HepG2 (cell line): ENCODE measurements around the gene LIPC. TPM values are rescaled to one million over a fixed set of nuclear protein-coding genes. Genes with fewer than 3 reads are reported as not detected.
A peak's percentile ranks its signal among the peaks of the same experiment; 100 is the strongest.

Source experiments
- DMAP1 ChIP-seq: IDR thresholded peaks from 2 replicates; pipeline ENCODE4 v1.6.1; 2016
- HNF4G ChIP-seq, 2 experiments: sonication (generic) in 1 of 2; formaldehyde crosslinking in 1 of 2; IDR thresholded peaks; 2 replicates each; pipeline versions ENCODE4 v1.4.0 to v1.6.1; 2011 to 2020; ENCODE audit warnings: borderline replicate concordance in 2 of 2, low read depth in 2 of 2, mild to moderate bottlenecking in 2 of 2, low read length in 1 of 2, missing genetic modification reagents in 1 of 2, moderate library complexity in 1 of 2
- LCORL ChIP-seq, 2 experiments: fragments of 450-650 bp in 1 of 2; sonication (generic) in 1 of 2; formaldehyde crosslinking in 1 of 2; IDR thresholded peaks; 2 replicates each; pipeline versions ENCODE4 v1.5.0 to v1.6.1; 2017 to 2020; ENCODE audit warnings: antibody characterized with exemption in 1 of 2, missing genetic modification reagents in 1 of 2
- MIXL1 ChIP-seq: IDR thresholded peaks from 2 replicates; pipeline ENCODE4 v1.6.1; 2016
- MXD4 ChIP-seq: IDR thresholded peaks from 2 replicates; pipeline ENCODE4 v1.6.1; 2016; ENCODE audit warnings: mild to moderate bottlenecking, missing biosample characterization, missing genetic modification reagents
- NCOR1 ChIP-seq: fragments of 200-600 bp; sonication (generic); IDR thresholded peaks from 2 replicates; pipeline ENCODE4 v1.7.0; 2017; ENCODE audit warnings: antibody characterized with exemption, low read length, borderline replicate concordance
- STAT5B ChIP-seq: sonication (generic); formaldehyde crosslinking; IDR thresholded peaks from 2 replicates; pipeline ENCODE4 v1.4.0; 2020; ENCODE audit warnings: missing genetic modification reagents
- TBX3 ChIP-seq: fragments of 450-650 bp; IDR thresholded peaks from 2 replicates; pipeline ENCODE4 v1.6.1; 2017; ENCODE audit warnings: antibody characterized with exemption, mild to moderate bottlenecking, inconsistent platforms, borderline replicate concordance
- TOPORS ChIP-seq: sonication (generic); formaldehyde crosslinking; IDR thresholded peaks from 2 replicates; pipeline ENCODE4 v1.8.0; 2023; ENCODE audit warnings: mild to moderate bottlenecking, missing genetic modification reagents
- YEATS4 ChIP-seq: sonication (generic); formaldehyde crosslinking; IDR thresholded peaks from 2 replicates; pipeline ENCODE4 v1.4.0; 2020; ENCODE audit warnings: missing genetic modification reagents, borderline replicate concordance
- ZBTB7B ChIP-seq: sonication (generic); formaldehyde crosslinking; IDR thresholded peaks from 2 replicates; pipeline ENCODE4 v1.4.0; 2020; ENCODE audit warnings: missing genetic modification reagents
- ZMYM4 ChIP-seq: sonication (generic); formaldehyde crosslinking; IDR thresholded peaks from 2 replicates; pipeline ENCODE4 v1.8.1; 2023; ENCODE audit warnings: mild to moderate bottlenecking, missing genetic modification reagents
- ZNF260 ChIP-seq: sonication (generic); formaldehyde crosslinking; IDR thresholded peaks from 2 replicates; pipeline ENCODE4 v1.4.0; 2020; ENCODE audit warnings: missing genetic modification reagents, low read depth, mild to moderate bottlenecking, borderline replicate concordance
- ZNF629 ChIP-seq: sonication (generic); formaldehyde crosslinking; conservative IDR thresholded peaks from 2 replicates; pipeline ENCODE4 v1.5.0; 2020; ENCODE audit warnings: missing genetic modification reagents
- ZSCAN12 ChIP-seq: sonication (generic); formaldehyde crosslinking; IDR thresholded peaks from 2 replicates; pipeline ENCODE4 v1.9.0; 2021; ENCODE audit warnings: mild to moderate bottlenecking, missing genetic modification reagents
- polyA plus RNA-seq, 8 experiments: library from polyadenylated mRNA; depleted of rRNA in 3 of 8; stranded (reverse) in 7 of 8; unstranded in 1 of 8; fragments of >200 nt; fragmentation: Illumina TruSeq in 4 of 8; extraction: Trizol in 4 of 8; gene quantifications; 2 replicates each; pipeline versions ENCODE4 v1.2.1 to v1.2.3, GENCODE V29; 2011 to 2016; ENCODE audit warnings: low read depth in 4 of 8, missing spikeins in 1 of 8, mixed read lengths in 1 of 8; ENCODE audit not compliant: insufficient read depth in 1 of 8
- total RNA-seq, 5 experiments: library from RNA; depleted of rRNA; stranded (reverse); fragments of >200 nt; fragmentation: Illumina TruSeq; extraction: Trizol; gene quantifications; 2 replicates each; pipeline ENCODE4 v1.2.3, GENCODE V29; 2016; ENCODE audit warnings: low read depth in 1 of 5
- TF ChIP-seq, protein P1 (sequence below): fragments of 450-650 bp; IDR thresholded peaks from 2 replicates; pipeline ENCODE4 v1.6.1; 2016
- TF ChIP-seq, protein P2 (sequence below): sonication (generic); formaldehyde crosslinking; conservative IDR thresholded peaks from 2 replicates; pipeline ENCODE4 v1.8.1; 2023; ENCODE audit warnings: missing genetic modification reagents
- TF ChIP-seq, protein P3 (sequence below): sonication (generic); formaldehyde crosslinking; IDR thresholded peaks from 2 replicates; pipeline ENCODE4 v1.4.0; 2020; ENCODE audit warnings: missing genetic modification reagents
- TF ChIP-seq, protein P4 (sequence below): sonication (generic); IDR thresholded peaks from 2 replicates; pipeline ENCODE4 v1.6.1; 2016; ENCODE audit warnings: low read depth, borderline replicate concordance
- TF ChIP-seq, protein P5 (sequence below): sonication (generic); formaldehyde crosslinking; IDR thresholded peaks from 2 replicates; pipeline ENCODE4 v1.9.0; 2021; ENCODE audit warnings: missing genetic modification reagents, mild to moderate bottlenecking, borderline replicate concordance

Gene LIPC
- total and polyA plus RNA-seq, 2 of the 13 experiments (the other 11 are each of a cell fraction or from before 2014, with no cell fraction given), result 26.0 to 38.0 TPM

DNA sequence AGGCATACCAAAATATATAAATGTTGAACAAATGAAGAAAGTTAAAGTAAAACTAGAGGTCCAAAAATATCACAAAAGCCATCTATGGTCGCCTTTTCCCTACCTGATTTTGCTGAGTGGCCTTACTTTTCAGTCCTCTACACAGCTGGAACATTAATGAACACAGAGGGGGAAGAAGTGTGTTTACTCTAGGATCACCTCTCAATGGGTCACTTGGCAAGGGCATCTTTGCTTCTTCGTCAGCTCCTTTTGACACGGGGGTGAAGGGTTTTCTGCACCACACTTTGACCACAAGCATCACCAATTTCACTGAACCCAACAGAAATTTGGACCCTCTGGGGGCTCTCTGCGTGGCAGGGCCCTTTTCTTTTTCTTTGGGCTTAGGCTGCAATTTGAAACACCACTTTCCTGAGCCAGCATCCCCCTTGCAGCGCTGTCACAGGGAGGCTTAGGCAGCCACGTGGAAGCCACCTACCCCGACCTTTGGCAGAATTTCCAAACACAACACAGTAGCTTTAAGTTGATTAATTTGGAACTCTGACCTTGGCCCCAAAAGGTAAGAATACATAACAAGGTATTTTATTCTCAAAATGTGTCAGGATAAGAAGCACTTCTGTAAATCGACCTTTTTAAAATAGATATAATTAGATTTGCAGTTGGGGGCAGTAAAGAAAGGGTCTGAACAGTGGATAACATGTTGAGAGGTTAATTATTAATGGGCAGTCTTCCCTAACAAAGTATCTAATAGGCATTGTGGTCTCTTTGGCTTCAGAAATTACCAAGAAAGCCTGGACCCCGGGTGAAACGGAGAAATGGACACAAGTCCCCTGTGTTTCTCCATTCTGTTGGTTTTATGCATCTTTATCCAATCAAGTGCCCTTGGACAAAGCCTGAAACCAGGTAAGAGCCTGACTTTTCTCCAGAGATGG is at the start of gene LIPC (continued):
- TF ChIP-seq, protein P1, sequence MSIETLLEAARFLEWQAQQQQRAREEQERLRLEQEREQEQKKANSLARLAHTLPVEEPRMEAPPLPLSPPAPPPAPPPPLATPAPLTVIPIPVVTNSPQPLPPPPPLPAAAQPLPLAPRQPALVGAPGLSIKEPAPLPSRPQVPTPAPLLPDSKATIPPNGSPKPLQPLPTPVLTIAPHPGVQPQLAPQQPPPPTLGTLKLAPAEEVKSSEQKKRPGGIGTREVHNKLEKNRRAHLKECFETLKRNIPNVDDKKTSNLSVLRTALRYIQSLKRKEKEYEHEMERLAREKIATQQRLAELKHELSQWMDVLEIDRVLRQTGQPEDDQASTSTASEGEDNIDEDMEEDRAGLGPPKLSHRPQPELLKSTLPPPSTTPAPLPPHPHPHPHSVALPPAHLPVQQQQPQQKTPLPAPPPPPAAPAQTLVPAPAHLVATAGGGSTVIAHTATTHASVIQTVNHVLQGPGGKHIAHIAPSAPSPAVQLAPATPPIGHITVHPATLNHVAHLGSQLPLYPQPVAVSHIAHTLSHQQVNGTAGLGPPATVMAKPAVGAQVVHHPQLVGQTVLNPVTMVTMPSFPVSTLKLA, result peak; percentile 66
- TF ChIP-seq ZSCAN12 (CRISPR knock-in tag) (no peak), DMAP1 (peak; percentile 68; the same call in 1 of the 2 replicates), TBX3 (no peak), ZBTB7B (CRISPR knock-in tag) (peak; percentile 7; the same call in 1 of the 2 replicates), ZMYM4 (peak; percentile 10; the same call in 1 of the 2 replicates), NCOR1 (peak; percentile 54; the same call in 1 of the 2 replicates), MIXL1 (CRISPR knock-in tag) (peak; percentile 26; the same call in 1 of the 2 replicates), HNF4G (IDR thresholded peaks at IDR 0.05; ENCODE audit: borderline replicate concordance, low read depth, low read length) (peak; percentile 21; the same call in 1 of the 2 replicates), HNF4G (CRISPR knock-in tag; IDR thresholded peaks at IDR 0.05; ENCODE audit: borderline replicate concordance, low read depth) (no peak), YEATS4 (CRISPR knock-in tag) (peak; percentile 24; the same call in 1 of the 2 replicates), TOPORS (CRISPR knock-in tag) (0 out of 2 replicates have a peak, but pooled peaks have one; percentile 43), ZNF260 (no peak), ZNF629 (CRISPR knock-in tag) (peak; percentile 37), STAT5B (CRISPR knock-in tag) (no peak), LCORL (IDR thresholded peaks at IDR 0.05) (no peak), LCORL (CRISPR knock-in tag; IDR thresholded peaks at IDR 0.05) (peak; percentile 24; the same call in 1 of the 2 replicates), MXD4 (peak; percentile 72; the same call in 1 of the 2 replicates)
- TF ChIP-seq, protein P2, sequence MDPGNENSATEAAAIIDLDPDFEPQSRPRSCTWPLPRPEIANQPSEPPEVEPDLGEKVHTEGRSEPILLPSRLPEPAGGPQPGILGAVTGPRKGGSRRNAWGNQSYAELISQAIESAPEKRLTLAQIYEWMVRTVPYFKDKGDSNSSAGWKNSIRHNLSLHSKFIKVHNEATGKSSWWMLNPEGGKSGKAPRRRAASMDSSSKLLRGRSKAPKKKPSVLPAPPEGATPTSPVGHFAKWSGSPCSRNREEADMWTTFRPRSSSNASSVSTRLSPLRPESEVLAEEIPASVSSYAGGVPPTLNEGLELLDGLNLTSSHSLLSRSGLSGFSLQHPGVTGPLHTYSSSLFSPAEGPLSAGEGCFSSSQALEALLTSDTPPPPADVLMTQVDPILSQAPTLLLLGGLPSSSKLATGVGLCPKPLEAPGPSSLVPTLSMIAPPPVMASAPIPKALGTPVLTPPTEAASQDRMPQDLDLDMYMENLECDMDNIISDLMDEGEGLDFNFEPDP (CRISPR knock-in tag), result 0 out of 2 replicates have a peak, but pooled peaks have one; percentile 76
- TF ChIP-seq, protein P3, sequence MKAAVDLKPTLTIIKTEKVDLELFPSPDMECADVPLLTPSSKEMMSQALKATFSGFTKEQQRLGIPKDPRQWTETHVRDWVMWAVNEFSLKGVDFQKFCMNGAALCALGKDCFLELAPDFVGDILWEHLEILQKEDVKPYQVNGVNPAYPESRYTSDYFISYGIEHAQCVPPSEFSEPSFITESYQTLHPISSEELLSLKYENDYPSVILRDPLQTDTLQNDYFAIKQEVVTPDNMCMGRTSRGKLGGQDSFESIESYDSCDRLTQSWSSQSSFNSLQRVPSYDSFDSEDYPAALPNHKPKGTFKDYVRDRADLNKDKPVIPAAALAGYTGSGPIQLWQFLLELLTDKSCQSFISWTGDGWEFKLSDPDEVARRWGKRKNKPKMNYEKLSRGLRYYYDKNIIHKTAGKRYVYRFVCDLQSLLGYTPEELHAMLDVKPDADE (CRISPR knock-in tag), result no peak
- TF ChIP-seq, protein P4, sequence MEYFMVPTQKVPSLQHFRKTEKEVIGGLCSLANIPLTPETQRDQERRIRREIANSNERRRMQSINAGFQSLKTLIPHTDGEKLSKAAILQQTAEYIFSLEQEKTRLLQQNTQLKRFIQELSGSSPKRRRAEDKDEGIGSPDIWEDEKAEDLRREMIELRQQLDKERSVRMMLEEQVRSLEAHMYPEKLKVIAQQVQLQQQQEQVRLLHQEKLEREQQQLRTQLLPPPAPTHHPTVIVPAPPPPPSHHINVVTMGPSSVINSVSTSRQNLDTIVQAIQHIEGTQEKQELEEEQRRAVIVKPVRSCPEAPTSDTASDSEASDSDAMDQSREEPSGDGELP, result peak; percentile 31; the same call in 1 of the 2 replicates
- TF ChIP-seq, protein P5, sequence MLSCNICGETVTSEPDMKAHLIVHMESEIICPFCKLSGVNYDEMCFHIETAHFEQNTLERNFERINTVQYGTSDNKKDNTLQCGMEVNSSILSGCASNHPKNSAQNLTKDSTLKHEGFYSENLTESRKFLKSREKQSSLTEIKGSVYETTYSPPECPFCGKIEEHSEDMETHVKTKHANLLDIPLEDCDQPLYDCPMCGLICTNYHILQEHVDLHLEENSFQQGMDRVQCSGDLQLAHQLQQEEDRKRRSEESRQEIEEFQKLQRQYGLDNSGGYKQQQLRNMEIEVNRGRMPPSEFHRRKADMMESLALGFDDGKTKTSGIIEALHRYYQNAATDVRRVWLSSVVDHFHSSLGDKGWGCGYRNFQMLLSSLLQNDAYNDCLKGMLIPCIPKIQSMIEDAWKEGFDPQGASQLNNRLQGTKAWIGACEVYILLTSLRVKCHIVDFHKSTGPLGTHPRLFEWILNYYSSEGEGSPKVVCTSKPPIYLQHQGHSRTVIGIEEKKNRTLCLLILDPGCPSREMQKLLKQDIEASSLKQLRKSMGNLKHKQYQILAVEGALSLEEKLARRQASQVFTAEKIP (CRISPR knock-in tag), result no peak
